Heart left ventricle (tissue), 16 donors: ENCODE data around the gene VPS35L. TPM values are rescaled to one million over a fixed set of nuclear protein-coding genes. Genes with fewer than 3 reads are reported as not detected.

Experiments used
- ATAC-seq, 4 donors: fragments of 200-7000 bp; cut with Tn5 transposase; one replicate each; pipeline ENCODE4 v1.9.1; 2020 to 2022; ENCODE audit warnings: moderate library complexity in 4 of 4, mild to moderate bottlenecking in 3 of 4, moderate number of reproducible peaks in 1 of 4
- DNase-seq, 5 donors: peaks; one replicate each; pipeline ENCODE4 v3.0.0-alpha.2; 2020
- H3K27ac ChIP-seq, 12 donors: fragments of 200-600 bp; sonication (generic) in 4 of 12; one replicate each; pipeline versions ENCODE4 v1.5.0 to v1.8.0; 2016 to 2022; ENCODE audit warnings: mild to moderate bottlenecking in 2 of 12
- H3K27me3 ChIP-seq, 9 donors: fragments of 200-600 bp; sonication (generic) in 2 of 9; one replicate each; pipeline versions ENCODE4 v1.5.1 to v1.8.0; 2016 to 2022; ENCODE audit warnings: mild to moderate bottlenecking in 3 of 9
- H3K36me3 ChIP-seq, 9 donors: fragments of 200-600 bp; sonication (generic) in 2 of 9; one replicate each; pipeline versions ENCODE4 v1.5.0 to v1.8.0; 2018 to 2022; ENCODE audit warnings: mild to moderate bottlenecking in 2 of 9
- H3K4me1 ChIP-seq, 12 donors: fragments of 200-600 bp; sonication (generic) in 4 of 12; one replicate each; pipeline versions ENCODE4 v1.5.0 to v1.8.0; 2016 to 2022; ENCODE audit warnings: mild to moderate bottlenecking in 3 of 12
- H3K4me3 ChIP-seq, 12 donors: fragments of 200-600 bp; sonication (generic) in 4 of 12; one replicate each; pipeline versions ENCODE4 v1.5.0 to v1.8.0; 2017 to 2022; ENCODE audit warnings: mild to moderate bottlenecking in 9 of 12, moderate library complexity in 4 of 12
- H3K9me3 ChIP-seq, 12 donors: fragments of 200-600 bp; sonication (generic) in 4 of 12; one replicate each; pipeline versions ENCODE4 v1.5.0 to v1.8.0; 2016 to 2022; ENCODE audit warnings: mild to moderate bottlenecking in 1 of 12
- POLR2A ChIP-seq, 2 donors: fragments of 450-650 bp; IDR thresholded peaks; one replicate each; pipeline ENCODE4 v1.6.1; 2017; ENCODE audit warnings: antibody characterized with exemption in 2 of 2, mild to moderate bottlenecking in 2 of 2, moderate library complexity in 2 of 2
- WGBS, 4 donors: extraction: QIAGEN DNeasy Blood & Tissue Kit in 2 of 4; methylation state at CpG; one replicate each; pipeline versions ENCODE4 v1.1.5 to v1.1.7; 2013 to 2018; 5-methylcytosine and 5-hydroxymethylcytosine counted together
- intact Hi-C, 10 donors: fragments of 100-400 bp; cut with DNase I; formaldehyde crosslinking; loops; one replicate each; pipeline versions ENCODE4 v1.11.1 to v1.14.2; 2022
- polyA plus RNA-seq, 2 donors: library from polyadenylated mRNA; stranded (reverse); fragments of 200-250 nt; gene quantifications; one replicate each; pipeline ENCODE4 v1.2.3, GENCODE V29; 2013
- total RNA-seq, 9 donors: library from RNA; depleted of rRNA in 2 of 9; stranded (reverse); fragments of >200 nt in 2 of 9; fragmentation: NEBNext Ultra II Directional in 3 of 9; extraction: Animal tissue kit (Norgen Biotek cat#: 25700) in 3 of 9; gene quantifications; one replicate each; pipeline versions ENCODE4 v1.1.0 to v1.2.4, GENCODE V29; 2016 to 2023
- TF ChIP-seq, protein P1 (sequence below), 12 donors: fragments of 200-600 bp; sonication (generic) in 4 of 12; IDR thresholded peaks; one replicate each; pipeline versions ENCODE4 v1.5.0 to v1.8.0; 2018 to 2022; ENCODE audit warnings: antibody characterized with exemption in 12 of 12, mild to moderate bottlenecking in 5 of 12
- donor health status: ischemic (EF 13 %, LVEDD 7.1; RV severe dilation, severe dysfunction).
- donor health status: healthy with polysubstance abuse.
- donor health status: DM: no; HTN: yes; CAD: no.
- donor health status: DM: no; HTN: no; CAD: no.
- donor health status: ischemic (EF 25% LVEDD 6.9; RV normal size, moderate dysfunction).
- donor health status: ischemic (EF 25% LVEDD 5.7; RV mildly dilated, moderate dysfunction).
- donor health status: healthy.
- donor health status: DM: yes; HTN: yes; CAD: no.
- donor health status: ischemic (EF 35%, LVEDD 5.7; RV mildly dilated, moderate dysfunction).
- donor health status: nonischemic (EF 11% LVEDD 7.7; RV severe dilation, severe dysfunction).
- donor health status: DM: yes; HTN: yes; CAD: no.
- donor health status: PGD.
- donor health status: ischemic (EF 29% LVEDD 5.4; RV normal size, mild dysfunction).
- donor health status: nonischemic (EF 23%, LVEDD 6.1; RV moderate dilation, normal function).

Gene VPS35L
- total and polyA plus RNA-seq, 11 donors = 13.7 to 47.3 (median 24.4) TPM

DNA sequence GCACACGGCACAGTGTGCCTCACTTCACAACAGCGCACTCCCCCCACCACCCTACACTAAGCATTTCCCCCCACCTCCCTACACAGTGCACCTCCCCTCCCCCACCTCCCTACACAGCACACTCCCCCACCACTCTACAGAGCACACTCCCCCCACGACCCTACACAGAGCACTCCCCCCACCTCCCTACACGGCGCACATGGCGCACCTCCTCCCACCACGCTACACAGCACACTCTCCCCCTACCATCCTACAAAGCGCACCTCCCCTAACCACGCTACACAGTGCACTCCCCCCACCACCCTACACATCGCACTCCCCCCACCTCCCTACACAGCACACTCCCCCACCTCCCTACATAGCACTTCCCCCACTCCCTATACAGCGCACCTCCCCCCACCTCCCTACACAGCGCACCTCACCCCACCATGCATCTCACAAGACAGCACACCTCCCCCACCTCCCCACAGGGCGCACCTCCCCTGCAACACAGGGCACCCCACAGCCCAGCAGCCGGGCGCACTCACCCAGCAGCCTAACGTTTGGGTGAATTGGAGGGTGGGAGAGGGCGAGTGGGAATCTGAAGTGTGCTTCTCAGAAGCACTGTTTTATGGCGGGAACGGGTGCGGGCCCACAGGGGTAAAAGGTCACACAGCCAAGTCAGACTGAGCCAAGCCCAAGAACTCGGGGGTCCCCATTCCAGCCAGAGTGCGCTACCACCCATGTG is 152.2 kb downstream of the VPS35L start:
- Histone ChIP-seq H3K9me3 (no peaks in the 10 kb centered on the region), H3K27me3 (no peaks in the 10 kb centered on the region), H3K27ac (peak overlapping the region in 9 of 12 donors; percentile 3 to 74 (median 61)), H3K36me3 (peaks cover 0 to 82% (median 48%) of the 10 kb centered on the region in 9 donors), H3K4me3 (no peak overlapping the region), H3K4me1 (peaks cover 4 to 46% (median 30%) of the 10 kb centered on the region in 12 donors)
- TF ChIP-seq, protein P1, sequence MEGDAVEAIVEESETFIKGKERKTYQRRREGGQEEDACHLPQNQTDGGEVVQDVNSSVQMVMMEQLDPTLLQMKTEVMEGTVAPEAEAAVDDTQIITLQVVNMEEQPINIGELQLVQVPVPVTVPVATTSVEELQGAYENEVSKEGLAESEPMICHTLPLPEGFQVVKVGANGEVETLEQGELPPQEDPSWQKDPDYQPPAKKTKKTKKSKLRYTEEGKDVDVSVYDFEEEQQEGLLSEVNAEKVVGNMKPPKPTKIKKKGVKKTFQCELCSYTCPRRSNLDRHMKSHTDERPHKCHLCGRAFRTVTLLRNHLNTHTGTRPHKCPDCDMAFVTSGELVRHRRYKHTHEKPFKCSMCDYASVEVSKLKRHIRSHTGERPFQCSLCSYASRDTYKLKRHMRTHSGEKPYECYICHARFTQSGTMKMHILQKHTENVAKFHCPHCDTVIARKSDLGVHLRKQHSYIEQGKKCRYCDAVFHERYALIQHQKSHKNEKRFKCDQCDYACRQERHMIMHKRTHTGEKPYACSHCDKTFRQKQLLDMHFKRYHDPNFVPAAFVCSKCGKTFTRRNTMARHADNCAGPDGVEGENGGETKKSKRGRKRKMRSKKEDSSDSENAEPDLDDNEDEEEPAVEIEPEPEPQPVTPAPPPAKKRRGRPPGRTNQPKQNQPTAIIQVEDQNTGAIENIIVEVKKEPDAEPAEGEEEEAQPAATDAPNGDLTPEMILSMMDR (IDR thresholded peaks at IDR 0.05) = no peak
- TF ChIP-seq POLR2A (IDR thresholded peaks at IDR 0.05) = no peak
- WGBS, 4 donors = 88 to 92% (median 90%) methylated on average over 22 of the region's 22 CpGs
- DNase-seq (no peak), ATAC-seq (no peak)
- intact Hi-C loops = loop anchor here in 1 of 10 donors (10.0 kb wide), 2 partner anchors 47 to 63 kb away; no protein-coding TSS in a partner anchor

DNA sequence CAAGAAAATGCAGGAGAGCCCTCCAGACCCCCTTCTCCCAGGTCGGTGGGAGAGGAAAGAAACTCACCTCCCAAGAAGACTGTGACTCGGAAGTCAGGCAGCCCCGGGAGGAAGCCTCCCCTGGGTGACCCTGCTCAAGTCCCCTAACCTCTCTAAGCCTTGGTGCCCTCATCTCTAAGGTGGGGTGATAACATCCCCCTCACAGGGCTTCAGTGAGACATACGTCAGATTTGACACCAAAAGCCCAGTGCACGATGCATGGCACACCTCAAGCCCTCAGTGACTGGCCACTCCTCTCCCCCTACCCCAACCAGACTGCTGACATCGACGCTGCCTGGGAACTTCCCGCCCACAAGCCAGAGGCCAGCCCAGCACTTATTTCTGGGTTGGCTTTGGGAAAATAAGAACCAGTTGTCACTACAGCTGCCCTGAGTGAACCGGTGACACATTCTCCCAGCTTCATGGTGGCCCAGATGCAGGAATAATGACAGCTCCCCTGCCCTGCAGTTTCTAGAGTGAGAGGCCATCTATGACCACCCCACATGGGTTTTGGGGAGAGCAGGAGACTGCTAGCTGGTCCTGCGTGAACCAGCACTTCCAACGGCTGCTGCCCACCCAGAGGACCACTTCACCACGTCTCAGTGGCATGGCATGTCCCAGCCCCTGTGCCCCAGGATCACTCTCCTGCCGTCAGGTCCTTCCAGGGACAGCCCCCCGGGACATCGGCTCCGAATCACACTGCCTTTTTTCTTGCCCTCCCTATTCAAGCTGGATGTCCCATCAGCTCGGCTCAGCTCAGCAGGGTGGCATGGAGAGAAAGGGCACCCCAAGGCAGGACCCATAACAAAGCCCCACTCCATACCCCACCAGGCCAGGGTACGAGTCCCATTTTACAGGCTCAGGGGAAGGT is 153.0 kb downstream of the VPS35L start:
- intact Hi-C loops = loop anchor here in 1 of 10 donors (10.0 kb wide), 2 partner anchors 46 to 64 kb away; no protein-coding TSS in a partner anchor
- H3K9me3 ChIP-seq = no peaks in the 10 kb centered on the region
- peaks cover 0 to 82% (median 46%) of the 10 kb centered on the region in 9 donors for H3K36me3 ChIP-seq
- DNase-seq = peak in 1 of 5 donors; percentile 50
- H3K27me3 ChIP-seq = no peaks in the 10 kb centered on the region
- ATAC-seq = peak in 1 of 4 donors; percentile 25
- no peak overlapping the region for H3K4me3 ChIP-seq
- H3K4me1 ChIP-seq = peaks cover 4 to 46% (median 30%) of the 10 kb centered on the region in 12 donors
- TF ChIP-seq POLR2A (IDR thresholded peaks at IDR 0.05) = peak in 1 of 2 donors; percentile 20
- TF ChIP-seq, protein P1 (IDR thresholded peaks at IDR 0.05) = no peak
- WGBS, 4 donors = 74 to 82% (median 80%) methylated on average over 17 to 18 of the region's 18 CpGs
- peak overlapping the region in 10 of 12 donors; percentile 3 to 77 (median 64) for H3K27ac ChIP-seq

DNA sequence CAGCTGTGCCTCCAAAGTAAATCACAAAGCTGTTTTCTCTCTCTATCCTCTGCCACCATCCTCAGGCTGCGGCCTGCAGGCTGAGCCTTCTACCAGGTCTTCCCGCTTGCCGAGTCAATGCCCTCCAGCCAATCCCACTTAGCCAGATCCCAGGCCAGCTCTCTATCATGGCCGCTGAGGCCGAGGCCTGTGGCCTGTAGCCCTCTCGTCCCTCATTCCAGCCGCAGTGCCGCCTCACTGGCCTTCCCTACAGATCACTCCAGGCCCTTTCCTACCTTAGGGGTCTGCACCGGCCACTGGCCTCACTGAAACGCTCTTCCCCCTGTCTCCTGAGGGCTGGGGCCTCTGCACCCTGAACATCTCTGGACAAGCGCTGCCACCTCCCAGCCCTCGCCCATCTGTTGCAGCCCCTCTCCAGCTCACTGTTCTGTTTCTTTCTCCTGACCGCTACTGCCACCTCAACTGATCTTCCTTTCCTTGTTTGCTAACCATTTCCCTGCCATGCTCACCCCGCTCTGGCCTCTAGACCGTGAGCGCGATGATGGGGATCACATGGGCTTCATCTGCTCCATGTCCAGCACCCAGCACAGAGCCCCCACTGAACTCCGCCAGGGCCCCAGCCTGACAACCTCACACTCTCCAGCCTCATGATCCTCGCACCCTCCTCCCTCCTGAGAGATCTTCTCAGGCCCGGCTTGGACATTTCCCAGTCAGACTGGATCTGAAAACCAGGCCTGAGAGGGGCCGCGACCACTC is 154.1 kb downstream of the VPS35L start:
- H3K9me3 ChIP-seq = no peaks in the 10 kb centered on the region
- peak overlapping the region; percentile 55 to 80 (median 69) for H3K27ac ChIP-seq
- H3K36me3 ChIP-seq = peaks cover 0 to 82% (median 48%) of the 10 kb centered on the region in 9 donors
- intact Hi-C loops = loop anchor here in 4 of 10 donors (10.0 kb wide), 5 partner anchors 45 to 175 kb away; partner anchors contain the start of genes GPRC5B (in 1 of the 4) and VPS35L (in 1 of the 4)
- ATAC-seq (no peak), DNase-seq (no peak)
- TF ChIP-seq, protein P1 (IDR thresholded peaks at IDR 0.05) = no peak
- no peak for TF ChIP-seq POLR2A (IDR thresholded peaks at IDR 0.05)
- H3K27me3 ChIP-seq = no peaks in the 10 kb centered on the region
- no peak overlapping the region for H3K4me3 ChIP-seq
- WGBS, 4 donors = 89 to 92% (median 91%) methylated on average over 22 of the region's 22 CpGs
- H3K4me1 ChIP-seq = peaks cover 4 to 37% (median 25%) of the 10 kb centered on the region in 12 donors
